CD4-positive, alpha-beta T cell treated with Interleukin-21 for 1 hour (primary cell): ENCODE data around the gene DNAH2.

ENCODE experiments used
- DNase-seq: peaks from one replicate; pipeline ENCODE4 v3.0.0-alpha.2; 2020

Gene DNAH2

GRCh38 chr17:7727886-7728285 is 10.3 kb downstream of the DNAH2 start:
- DNase-seq, result no peak

- DNase-seq, result no peak
These were observed 12.3 kb downstream of the DNAH2 start for GRCh38 chr17:7729816-7730215.

GRCh38 chr17:7732981-7733539 is 15.5 kb downstream of the DNAH2 start:
- DNase-seq, result no peak

- no peak for DNase-seq
These were observed 20.1 kb downstream of the DNAH2 start for GRCh38 chr17:7737601-7738000.

- DNase-seq, result no peak
These were observed 22.2 kb downstream of the DNAH2 start for GRCh38 chr17:7739746-7740145.

- no peak for DNase-seq
These were observed 23.0 kb downstream of the DNAH2 start for GRCh38 chr17:7740481-7741001.

- no peak for DNase-seq
These were observed 25.2 kb downstream of the DNAH2 start for GRCh38 chr17:7742729-7743128.

GRCh38 chr17:7744416-7744815 is 26.9 kb downstream of the DNAH2 start:
- DNase-seq, result no peak

GRCh38 chr17:7745748-7746470 is 28.4 kb downstream of the DNAH2 start:
- DNase-seq, result no peak

- no peak for DNase-seq
These were observed 30.1 kb downstream of the DNAH2 start for GRCh38 chr17:7747635-7748071.

- DNase-seq, result no peak
These were observed 30.7 kb downstream of the DNAH2 start for GRCh38 chr17:7748076-7748775.

GRCh38 chr17:7750321-7750821 is 32.8 kb downstream of the DNAH2 start:
- no peak for DNase-seq

- no peak for DNase-seq
These were observed 37.1 kb downstream of the DNAH2 start for GRCh38 chr17:7754656-7755055.

GRCh38 chr17:7755095-7755890 is 37.7 kb downstream of the DNAH2 start:
- DNase-seq, result no peak

GRCh38 chr17:7756968-7757367 is 39.4 kb downstream of the DNAH2 start:
- no peak for DNase-seq

GRCh38 chr17:7763919-7764318 is 46.4 kb downstream of the DNAH2 start:
- no peak for DNase-seq

- no peak for DNase-seq
These were observed 49.5 kb downstream of the DNAH2 start for GRCh38 chr17:7767004-7767403.

GRCh38 chr17:7767405-7768021 is 50.0 kb downstream of the DNAH2 start:
- no peak for DNase-seq

GRCh38 chr17:7769854-7770253 is 52.3 kb downstream of the DNAH2 start:
- no peak for DNase-seq

GRCh38 chr17:7774055-7774521 is 56.5 kb downstream of the DNAH2 start:
- DNase-seq, result no peak

GRCh38 chr17:7775051-7775450 is 57.5 kb downstream of the DNAH2 start:
- no peak for DNase-seq

- no peak for DNase-seq
These were observed 59.5 kb downstream of the DNAH2 start for GRCh38 chr17:7777017-7777416.
